Esophagus squamous epithelium (tissue), 4 donors: ENCODE data around the gene GGTLC1.

Experiments
- CTCF ChIP-seq, 6 experiments: fragments of 450-650 bp in 4 of 6; fragments of 200-600 bp in 2 of 6; sonication (generic) in 2 of 6; IDR thresholded peaks; one replicate each; pipeline ENCODE4 v1.5.1; 2016 to 2019; ENCODE audit warnings: antibody characterized with exemption in 6 of 6, mild to moderate bottlenecking in 4 of 6, moderate library complexity in 4 of 6
- POLR2A ChIP-seq, 4 donors: fragments of 450-650 bp; IDR thresholded peaks; one replicate each; pipeline ENCODE4 v1.6.1; 2017; ENCODE audit warnings: antibody characterized with exemption in 4 of 4, mild to moderate bottlenecking in 4 of 4, moderate library complexity in 3 of 4

GRCh38 chr20:23939063-23939462 lies 49.5 kb downstream of the GGTLC1 start:
- TF ChIP-seq CTCF (IDR thresholded peaks at IDR 0.05) = no peak
- TF ChIP-seq POLR2A (IDR thresholded peaks at IDR 0.05) = no peak
